Fibroblast of lung (primary cell): ENCODE results near the gene SLC35A2. TPM values are rescaled to one million over a fixed set of nuclear protein-coding genes. Genes with fewer than 3 reads are reported as not detected.

Experiments used
- DNase-seq, 2 donors: peaks; one replicate each; pipeline versions ENCODE4 v3.0.0 to v3.0.0-alpha.2; 2010; ENCODE audit warnings: low read depth in 2 of 2
- H2AFZ ChIP-seq: 2 replicates; pipeline ENCODE4 v1.5.1; 2012; ENCODE audit warnings: low read length, control low read depth, inconsistent platforms
- H3K27ac ChIP-seq: 2 replicates; pipeline ENCODE4 v1.5.1; 2011; ENCODE audit warnings: low read length, control low read depth; ENCODE audit not compliant: insufficient read depth
- H3K27me3 ChIP-seq: 2 replicates; pipeline ENCODE4 v1.5.1; 2011; ENCODE audit warnings: mild to moderate bottlenecking, low read length; ENCODE audit not compliant: control insufficient read depth, insufficient read depth
- H3K36me3 ChIP-seq: 2 replicates; pipeline ENCODE4 v1.5.1; 2011; ENCODE audit warnings: low read length; ENCODE audit not compliant: control insufficient read depth, insufficient read depth
- H3K4me1 ChIP-seq: 2 replicates; pipeline ENCODE4 v1.5.1; 2011; ENCODE audit warnings: low read length; ENCODE audit not compliant: control insufficient read depth, insufficient read depth; ENCODE audit errors: extremely low read depth
- H3K4me2 ChIP-seq: 2 replicates; pipeline ENCODE4 v1.5.1; 2011; ENCODE audit warnings: low read length, control low read depth; ENCODE audit not compliant: insufficient read depth; ENCODE audit errors: extremely low read depth
- H3K4me3 ChIP-seq, 4 experiments: fragments of 200-600 bp in 1 of 4; sonication (generic) in 1 of 4; replicated peaks in 1 of 4; 2 replicates each; pipeline ENCODE4 v1.5.1; 2011 to 2016; ENCODE audit warnings: low read length in 4 of 4, low read depth in 3 of 4, mild to moderate bottlenecking in 3 of 4, control low read depth in 2 of 4, inconsistent platforms in 1 of 4, mixed read lengths in 1 of 4; ENCODE audit not compliant: insufficient read depth in 1 of 4; ENCODE audit errors: control extremely low read depth in 1 of 4
- H3K79me2 ChIP-seq: 2 replicates; pipeline ENCODE4 v1.5.1; 2012; ENCODE audit warnings: mild to moderate bottlenecking, low read length, inconsistent platforms; ENCODE audit not compliant: control insufficient read depth, insufficient read depth
- H3K9ac ChIP-seq: 2 replicates; pipeline ENCODE4 v1.5.1; 2011; ENCODE audit warnings: mild to moderate bottlenecking, low read length, control low read depth; ENCODE audit not compliant: insufficient read depth
- H3K9me3 ChIP-seq: 2 replicates; pipeline ENCODE4 v1.5.1; 2012; ENCODE audit warnings: low read depth, low read length; ENCODE audit not compliant: control insufficient read depth, insufficient read depth
- H4K20me1 ChIP-seq: 2 replicates; pipeline ENCODE4 v1.5.1; 2011; ENCODE audit warnings: low read length; ENCODE audit not compliant: control insufficient read depth, insufficient read depth; ENCODE audit errors: extremely low read depth
- EZH2 ChIP-seq: IDR thresholded peaks from 2 replicates; pipeline ENCODE4 v1.5.1; 2012; ENCODE audit warnings: low read length, control low read depth, mild to moderate bottlenecking; ENCODE audit errors: missing control alignments
- polyA plus RNA-seq, 2 donors: library from polyadenylated mRNA; depleted of rRNA in 1 of 2; stranded (reverse) in 1 of 2; unstranded in 1 of 2; fragments of >200 nt; gene quantifications; 2 replicates each; pipeline ENCODE4 v1.2.1, GENCODE V29; 2011 to 2012; ENCODE audit warnings: missing spikeins in 1 of 2
- total RNA-seq: library from RNA; depleted of rRNA; stranded (reverse); fragments of >200 nt; gene quantifications from 2 replicates; pipeline ENCODE4 v1.2.1, GENCODE V29; 2014
- TF ChIP-seq, protein P1 (sequence below), 2 donors: IDR thresholded peaks in 1 of 2; conservative IDR thresholded peaks in 1 of 2; 1 replicate in 1 of 2; 2 replicates in 1 of 2; pipeline ENCODE4 v1.5.1; 2011 to 2012; ENCODE audit warnings: low read length in 2 of 2, control low read depth in 1 of 2, inconsistent platforms in 1 of 2, low read depth in 1 of 2, mild to moderate bottlenecking in 1 of 2

SLC35A2 gene
- total and polyA plus RNA-seq, 2 donors (not counting 1 experiment from before 2014, with no cell fraction given), result 9.6 to 41.2 TPM

DNA sequence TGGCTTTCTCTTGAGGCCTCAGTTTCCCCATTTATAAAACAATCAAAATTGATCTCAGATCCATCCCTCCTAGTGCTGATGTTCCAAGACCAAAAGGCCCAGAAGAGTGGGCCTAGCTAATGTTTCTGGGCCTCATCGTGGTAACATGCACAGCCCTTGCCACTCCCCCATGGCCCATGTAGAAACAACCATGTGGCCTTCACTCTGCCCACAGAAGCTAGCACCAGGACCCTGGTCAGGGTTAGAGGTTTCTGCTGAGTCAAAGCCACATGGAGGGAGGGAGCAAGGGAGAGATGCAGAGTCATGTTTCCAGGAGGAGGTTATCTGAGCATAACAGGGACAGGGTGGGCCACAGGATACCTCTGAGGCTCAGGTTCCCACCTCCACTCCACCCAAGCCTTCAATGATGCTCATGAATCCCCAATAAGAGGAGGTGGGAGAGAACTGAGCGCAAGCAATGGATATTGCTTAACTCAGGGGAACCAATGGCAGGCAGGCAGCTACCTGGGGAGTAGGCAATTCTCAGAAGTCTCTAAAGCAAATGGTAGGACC is 29.0 kb upstream of the SLC35A2 start:
- H3K9ac ChIP-seq, result no peak overlapping the region
- no peaks in the 10 kb centered on the region for H3K9me3 ChIP-seq
- H4K20me1 ChIP-seq, result no peaks in the 10 kb centered on the region

DNA sequence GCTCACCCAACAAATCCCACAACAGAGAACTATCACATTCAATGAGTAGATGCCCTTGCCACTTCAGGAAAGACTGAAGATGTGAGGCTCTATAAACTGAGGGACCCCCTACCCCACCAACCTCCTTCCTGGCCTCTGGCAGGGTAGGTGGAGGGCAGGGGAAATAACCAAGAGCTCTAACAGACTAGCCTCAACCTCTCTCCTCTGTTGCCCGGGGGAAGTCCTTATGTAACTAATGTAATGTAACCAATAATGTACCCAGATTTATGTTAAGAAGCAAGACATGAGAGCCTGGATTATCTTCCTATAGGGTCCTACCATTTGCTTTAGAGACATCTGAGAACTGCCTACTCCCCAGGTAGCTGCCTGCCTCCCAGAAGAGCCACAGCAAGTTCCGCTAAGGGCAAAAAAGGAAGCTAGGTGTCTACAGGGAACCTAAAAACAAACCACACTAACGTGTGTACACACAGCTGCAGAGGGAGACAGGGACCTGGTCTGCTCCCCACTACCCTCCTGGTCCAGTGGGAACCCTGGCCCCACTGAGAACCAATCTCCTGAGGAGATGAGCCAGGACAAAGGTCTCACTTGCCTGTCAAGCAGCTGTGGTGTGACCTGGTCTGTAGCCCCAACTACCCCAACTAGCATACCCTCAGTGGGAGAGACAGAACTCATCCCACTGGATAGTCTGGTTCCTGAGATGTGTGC is 28.2 kb upstream of the SLC35A2 start:
- H3K4me3 ChIP-seq, result no peak overlapping the region
- H3K36me3 ChIP-seq, result no peaks in the 10 kb centered on the region
- H3K9me3 ChIP-seq, result no peaks in the 10 kb centered on the region
- no peaks in the 10 kb centered on the region for H4K20me1 ChIP-seq
- TF ChIP-seq, protein P1, sequence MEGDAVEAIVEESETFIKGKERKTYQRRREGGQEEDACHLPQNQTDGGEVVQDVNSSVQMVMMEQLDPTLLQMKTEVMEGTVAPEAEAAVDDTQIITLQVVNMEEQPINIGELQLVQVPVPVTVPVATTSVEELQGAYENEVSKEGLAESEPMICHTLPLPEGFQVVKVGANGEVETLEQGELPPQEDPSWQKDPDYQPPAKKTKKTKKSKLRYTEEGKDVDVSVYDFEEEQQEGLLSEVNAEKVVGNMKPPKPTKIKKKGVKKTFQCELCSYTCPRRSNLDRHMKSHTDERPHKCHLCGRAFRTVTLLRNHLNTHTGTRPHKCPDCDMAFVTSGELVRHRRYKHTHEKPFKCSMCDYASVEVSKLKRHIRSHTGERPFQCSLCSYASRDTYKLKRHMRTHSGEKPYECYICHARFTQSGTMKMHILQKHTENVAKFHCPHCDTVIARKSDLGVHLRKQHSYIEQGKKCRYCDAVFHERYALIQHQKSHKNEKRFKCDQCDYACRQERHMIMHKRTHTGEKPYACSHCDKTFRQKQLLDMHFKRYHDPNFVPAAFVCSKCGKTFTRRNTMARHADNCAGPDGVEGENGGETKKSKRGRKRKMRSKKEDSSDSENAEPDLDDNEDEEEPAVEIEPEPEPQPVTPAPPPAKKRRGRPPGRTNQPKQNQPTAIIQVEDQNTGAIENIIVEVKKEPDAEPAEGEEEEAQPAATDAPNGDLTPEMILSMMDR (conservative IDR thresholded peaks at IDR 0.05 in 1 of 2, IDR thresholded peaks at IDR 0.05 in 1 of 2; ENCODE audit: low read depth in 1 of 2, low read length in 2 of 2), result no peak
- TF ChIP-seq EZH2, result no peak
- no peaks in the 10 kb centered on the region for H3K4me1 ChIP-seq
- H3K27me3 ChIP-seq, result no peaks in the 10 kb centered on the region
- H3K79me2 ChIP-seq, result peaks cover 10% of the 10 kb centered on the region
- no peak for DNase-seq
- H2AFZ ChIP-seq, result no peak overlapping the region
- H3K9ac ChIP-seq, result no peak overlapping the region
- no peak overlapping the region for H3K4me2 ChIP-seq
- no peak overlapping the region for H3K27ac ChIP-seq

More for the DNA sequence above, 29.0 kb upstream of the SLC35A2 start:
- TF ChIP-seq, protein P1 (conservative IDR thresholded peaks at IDR 0.05 in 1 of 2, IDR thresholded peaks at IDR 0.05 in 1 of 2; ENCODE audit: low read depth in 1 of 2, low read length in 2 of 2), result no peak
- TF ChIP-seq EZH2, result no peak
- H3K27ac ChIP-seq, result no peak overlapping the region
- H3K27me3 ChIP-seq, result no peaks in the 10 kb centered on the region
- peaks cover 13% of the 10 kb centered on the region for H3K79me2 ChIP-seq
- no peaks in the 10 kb centered on the region for H3K36me3 ChIP-seq
- H2AFZ ChIP-seq, result no peak overlapping the region
- H3K4me1 ChIP-seq, result no peaks in the 10 kb centered on the region
- H3K4me3 ChIP-seq, result no peak overlapping the region
- no peak overlapping the region for H3K4me2 ChIP-seq
- DNase-seq, result no peak

DNA sequence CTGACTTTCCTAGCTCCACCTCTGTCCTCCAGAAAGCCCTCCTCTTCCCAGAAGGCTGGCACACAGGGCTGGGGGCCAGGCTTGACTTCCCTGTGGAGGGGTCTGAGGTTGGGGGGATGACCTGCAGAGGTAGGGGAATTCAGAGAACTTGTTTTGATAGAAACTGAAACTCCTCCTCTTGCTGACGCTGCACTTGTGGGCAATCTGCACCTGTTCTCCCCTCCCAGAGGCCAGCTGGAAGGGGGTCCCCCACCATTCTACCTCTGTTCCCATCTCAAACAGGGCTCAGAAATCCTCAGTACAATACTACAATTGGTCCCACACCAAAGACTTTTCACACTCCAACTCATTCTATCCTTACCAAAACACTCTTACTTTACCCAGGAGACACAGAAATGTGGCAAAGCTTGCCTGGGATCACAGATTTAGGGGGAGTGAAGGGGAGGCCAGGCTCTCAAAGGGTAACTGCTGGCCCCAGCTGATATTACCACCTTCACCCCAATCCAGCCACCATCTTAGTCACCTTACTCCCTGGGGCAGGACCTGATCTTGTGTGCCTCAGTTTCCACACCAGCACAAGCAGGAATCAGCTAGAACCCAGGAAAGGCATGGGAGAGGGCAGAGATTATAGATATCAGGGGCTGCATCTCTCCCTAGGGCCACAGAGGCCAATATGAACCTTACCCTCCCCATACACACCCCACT is 27.4 kb upstream of the SLC35A2 start:
- Histone ChIP-seq H2AFZ (no peak overlapping the region), H3K9ac (no peak overlapping the region), H3K9me3 (no peaks in the 10 kb centered on the region), H3K4me2 (no peak overlapping the region), H4K20me1 (no peaks in the 10 kb centered on the region), H3K27ac (no peak overlapping the region), H3K4me3 (no peak overlapping the region), H3K4me1 (no peaks in the 10 kb centered on the region), H3K79me2 (peaks cover 5% of the 10 kb centered on the region), H3K27me3 (no peaks in the 10 kb centered on the region), H3K36me3 (peaks cover 2% of the 10 kb centered on the region)
- TF ChIP-seq EZH2, result no peak
- TF ChIP-seq, protein P1 (conservative IDR thresholded peaks at IDR 0.05 in 1 of 2, IDR thresholded peaks at IDR 0.05 in 1 of 2; ENCODE audit: low read depth in 1 of 2, low read length in 2 of 2), result no peak
- no peak for DNase-seq
